Neural cell (in vitro differentiated cells): ENCODE results near the gene CAPN14. TPM values are rescaled to one million over a fixed set of nuclear protein-coding genes. Genes with fewer than 3 reads are reported as not detected.

Source experiments
- H2AFZ ChIP-seq: fragments of 200-600, 300-800 bp; sonication (generic), shearing (Covaris generic); 2 replicates; pipeline ENCODE4 v1.6.0; 2014; ENCODE audit warnings: low read depth, mild to moderate bottlenecking, antibody characterized with exemption, low read length, moderate library complexity
- H3F3A ChIP-seq: fragments of 200-600 bp; shearing (Covaris generic); 2 replicates; pipeline ENCODE4 v1.6.1; 2016; ENCODE audit warnings: mild to moderate bottlenecking, moderate library complexity, mixed read lengths, antibody characterized with exemption, low read length; ENCODE audit not compliant: insufficient read depth, poor library complexity, severe bottlenecking
- H3K27ac ChIP-seq: fragments of 200-600, 300-800 bp; sonication (generic), shearing (Covaris generic); 2 replicates; pipeline ENCODE4 v1.5.1; 2014; ENCODE audit warnings: mild to moderate bottlenecking, low read length, moderate library complexity
- H3K27me3 ChIP-seq: fragments of 300-800, 200-600 bp; sonication (generic), shearing (Covaris generic); 2 replicates; pipeline ENCODE4 v1.6.0; 2014; ENCODE audit warnings: mild to moderate bottlenecking, low read depth, low read length, moderate library complexity; ENCODE audit not compliant: insufficient read depth
- H3K36me3 ChIP-seq: fragments of 300-800, 200-600 bp; sonication (generic), shearing (Covaris generic); 2 replicates; pipeline ENCODE4 v1.5.1; 2014; ENCODE audit warnings: mild to moderate bottlenecking, antibody characterized with exemption, low read length, moderate library complexity; ENCODE audit not compliant: insufficient read depth
- H3K4me2 ChIP-seq: fragments of 300-800, 200-600 bp; sonication (generic), shearing (Covaris generic); 2 replicates; pipeline ENCODE4 v1.6.0; 2014; ENCODE audit warnings: mild to moderate bottlenecking, low read length
- H3K4me3 ChIP-seq: fragments of 300-800, 200-600 bp; sonication (generic), shearing (Covaris generic); 2 replicates; pipeline ENCODE4 v1.5.1; 2014; ENCODE audit warnings: mild to moderate bottlenecking, low read length, moderate library complexity
- H3K79me2 ChIP-seq: fragments of 200-600 bp; shearing (Covaris generic); replicated peaks from 2 replicates; pipeline ENCODE4 v1.6.0; 2014; ENCODE audit warnings: mild to moderate bottlenecking, low read length, moderate library complexity; ENCODE audit not compliant: insufficient read depth
- H3K9ac ChIP-seq: fragments of 300-800, 200-600 bp; sonication (generic), shearing (Covaris generic); 2 replicates; pipeline ENCODE4 v1.6.1; 2016; ENCODE audit warnings: mild to moderate bottlenecking, low read length, mixed read lengths
- H3K9me2 ChIP-seq: fragments of 200-600 bp; shearing (Covaris generic); 2 replicates; pipeline ENCODE4 v1.6.1; 2016; ENCODE audit warnings: mild to moderate bottlenecking, low read length, mixed read lengths; ENCODE audit not compliant: insufficient read depth
- H3K9me3 ChIP-seq: fragments of 200-600, 300-800 bp; sonication (generic), shearing (Covaris generic); 2 replicates; pipeline ENCODE4 v1.6.1; 2016; ENCODE audit warnings: mild to moderate bottlenecking, mixed run types, low read length, moderate library complexity, mixed read lengths
- H4K20me1 ChIP-seq: fragments of 200-600 bp; shearing (Covaris generic); 2 replicates; pipeline ENCODE4 v1.6.1; 2016; ENCODE audit warnings: mild to moderate bottlenecking, mixed run types; ENCODE audit not compliant: insufficient read depth
- CTCF ChIP-seq: fragments of 450-650 bp; IDR thresholded peaks from 2 replicates; pipeline ENCODE4 v1.5.1; 2014; ENCODE audit warnings: antibody characterized with exemption, mild to moderate bottlenecking, moderate library complexity; ENCODE audit not compliant: poor library complexity, severe bottlenecking
- EP300 ChIP-seq: fragments of 450-650 bp; conservative IDR thresholded peaks from 2 replicates; pipeline ENCODE4 v1.6.1; 2014; ENCODE audit warnings: antibody characterized with exemption, mild to moderate bottlenecking, moderate library complexity; ENCODE audit not compliant: poor library complexity, severe bottlenecking
- EZH2 ChIP-seq: fragments of 200-600, 300-800 bp; shearing (Covaris generic), sonication (generic); IDR thresholded peaks from 2 replicates; pipeline ENCODE4 v1.6.1; 2014; ENCODE audit warnings: antibody characterized with exemption, low read length, borderline replicate concordance, mild to moderate bottlenecking; ENCODE audit not compliant: insufficient read depth, poor library complexity, severe bottlenecking
- MXI1 ChIP-seq: fragments of 450-650 bp; conservative IDR thresholded peaks from 2 replicates; pipeline ENCODE4 v1.6.1; 2014; ENCODE audit warnings: antibody characterized with exemption, mild to moderate bottlenecking; ENCODE audit not compliant: poor library complexity, severe bottlenecking
- POLR2AphosphoS5 ChIP-seq: IDR thresholded peaks from 2 replicates; pipeline ENCODE4 v1.6.1; 2012
- RAD21 ChIP-seq: fragments of 450-650 bp; conservative IDR thresholded peaks from 2 replicates; pipeline ENCODE4 v1.6.1; 2014; ENCODE audit warnings: antibody characterized with exemption, mild to moderate bottlenecking, moderate library complexity
- REST ChIP-seq: IDR thresholded peaks from 2 replicates; pipeline ENCODE4 v1.6.1; 2012; ENCODE audit warnings: borderline replicate concordance
- SMC3 ChIP-seq: fragments of 450-650 bp; conservative IDR thresholded peaks from 2 replicates; pipeline ENCODE4 v1.6.1; 2014; ENCODE audit warnings: antibody characterized with exemption, mild to moderate bottlenecking, moderate library complexity; ENCODE audit not compliant: poor library complexity
- TAF1 ChIP-seq: IDR thresholded peaks from 2 replicates; pipeline ENCODE4 v1.6.1; 2012; ENCODE audit warnings: low read depth
- polyA plus RNA-seq: library from polyadenylated mRNA; depleted of rRNA; stranded (reverse); fragments of >200 nt; gene quantifications from 2 replicates; pipeline ENCODE4 v1.2.3, GENCODE V29; 2014

The CAPN14 gene
- polyA plus RNA-seq, 1 donor from 2014 or later: 2.1 TPM

GRCh38 chr2:31192396-31192795, 24.9 kb downstream of the CAPN14 start:
- no peaks in the 10 kb centered on the region for H3K9me3 ChIP-seq
- no peak overlapping the region for H3K4me2 ChIP-seq
- no peaks in the 10 kb centered on the region for H3F3A ChIP-seq
- no peaks in the 10 kb centered on the region for H3K27me3 ChIP-seq
- H3K79me2 ChIP-seq: no peaks in the 10 kb centered on the region
- no peaks in the 10 kb centered on the region for H3K36me3 ChIP-seq
- no peaks in the 10 kb centered on the region for H3K9me2 ChIP-seq
- H4K20me1 ChIP-seq: no peaks in the 10 kb centered on the region
- no peak overlapping the region for H3K9ac ChIP-seq
- no peak overlapping the region for H2AFZ ChIP-seq
- no peak overlapping the region for H3K4me3 ChIP-seq
- no peak for TF ChIP-seq EP300
- no peak for TF ChIP-seq RAD21
- no peak for TF ChIP-seq MXI1
- TF ChIP-seq POLR2AphosphoS5: no peak
- no peak for TF ChIP-seq TAF1
- TF ChIP-seq REST: no peak
- no peak for TF ChIP-seq CTCF
- TF ChIP-seq EZH2: no peak
- no peak for TF ChIP-seq SMC3
- no peak overlapping the region for H3K27ac ChIP-seq

- H4K20me1 ChIP-seq: no peaks in the 10 kb centered on the region
- H3K9ac ChIP-seq: no peak overlapping the region
- H2AFZ ChIP-seq: no peak overlapping the region
- H3K4me3 ChIP-seq: no peak overlapping the region
- no peaks in the 10 kb centered on the region for H3F3A ChIP-seq
- H3K27me3 ChIP-seq: no peaks in the 10 kb centered on the region
- no peak overlapping the region for H3K27ac ChIP-seq
- H3K36me3 ChIP-seq: no peaks in the 10 kb centered on the region
- H3K9me3 ChIP-seq: no peaks in the 10 kb centered on the region
- no peak overlapping the region for H3K4me2 ChIP-seq
- no peaks in the 10 kb centered on the region for H3K9me2 ChIP-seq
- H3K79me2 ChIP-seq: no peaks in the 10 kb centered on the region
- TF ChIP-seq TAF1: no peak
- TF ChIP-seq RAD21: no peak
- no peak for TF ChIP-seq REST
- no peak for TF ChIP-seq SMC3
- TF ChIP-seq EZH2: no peak
- no peak for TF ChIP-seq CTCF
- no peak for TF ChIP-seq EP300
- no peak for TF ChIP-seq MXI1
- no peak for TF ChIP-seq POLR2AphosphoS5
These were observed 25.4 kb downstream of the CAPN14 start for GRCh38 chr2:31191931-31192330.
